ENCODE measurements around the gene RABEP2.
A peak's percentile ranks its signal among the peaks of the same experiment; 100 is the strongest.
"Not testable (repeated sequence)": the region's sequence is repeated elsewhere in the genome, so short reads cannot be mapped to it uniquely, and the experiment has no call there.

Gene RABEP2

GRCh38 chr16:28924762-28925385, at the start of gene RABEP2:
Gene RABEP2 (minus strand): TSS chr16:28925238. CDS start chr16:28925163, 75 bp downstream.
- no peak for TF ChIP-seq CTCF (IDR thresholded peaks at IDR 0.05; ENCODE audit: insufficient read depth, low read depth, low read length, missing control alignments)
- DNase-seq (ENCODE audit: low read depth): peak; percentile 96

GRCh38 chr16:28974437-28975157, 49.6 kb upstream of the RABEP2 start, which contains the start of gene SPNS1:
Gene SPNS1 (plus strand): TSS chr16:28974778. CDS start chr16:28975152, 374 bp downstream.
- TF ChIP-seq CTCF (IDR thresholded peaks at IDR 0.05; ENCODE audit: insufficient read depth, low read depth, low read length, missing control alignments): no peak
- DNase-seq (ENCODE audit: low read depth): peak; percentile 97
- peak within 1 kb of the TSS; percentile 71 for H3K4me3 ChIP-seq (ENCODE audit: low read depth, low read length)

More at GRCh38 chr16:28924762-28925385, at the start of gene RABEP2:
- H3K4me3 ChIP-seq (ENCODE audit: low read depth, low read length): peak within 1 kb of the TSS; percentile 85

- peak overlapping the region; percentile 71 for H3K4me3 ChIP-seq (ENCODE audit: low read depth, low read length)
- DNase-seq (ENCODE audit: low read depth): peak; percentile 39
- peak; percentile 42 for TF ChIP-seq CTCF (IDR thresholded peaks at IDR 0.05; ENCODE audit: insufficient read depth, low read depth, low read length, missing control alignments)
These were observed 49.0 kb upstream of the RABEP2 start for GRCh38 chr16:28974007-28974436.

- not testable (repeated sequence) for DNase-seq (ENCODE audit: low read depth); H3K4me3 ChIP-seq (ENCODE audit: low read depth, low read length)
These were observed 44.7 kb upstream of the RABEP2 start for GRCh38 chr16:28969696-28970095.

GRCh38 chr16:28967156-28967555, 42.1 kb upstream of the RABEP2 start:
- no peak overlapping the region for H3K4me3 ChIP-seq (ENCODE audit: low read depth, low read length)
- no peak for DNase-seq (ENCODE audit: low read depth)
- no peak for TF ChIP-seq CTCF (IDR thresholded peaks at IDR 0.05; ENCODE audit: insufficient read depth, low read depth, low read length, missing control alignments)

GRCh38 chr16:28964496-28964895, 39.5 kb upstream of the RABEP2 start:
- no peak for TF ChIP-seq CTCF (IDR thresholded peaks at IDR 0.05; ENCODE audit: insufficient read depth, low read depth, low read length, missing control alignments)
- DNase-seq (ENCODE audit: low read depth): no peak
- no peak overlapping the region for H3K4me3 ChIP-seq (ENCODE audit: low read depth, low read length)

- H3K4me3 ChIP-seq (ENCODE audit: low read depth, low read length): no peak overlapping the region
- no peak for TF ChIP-seq CTCF (IDR thresholded peaks at IDR 0.05; ENCODE audit: insufficient read depth, low read depth, low read length, missing control alignments)
- no peak for DNase-seq (ENCODE audit: low read depth)
These were observed 39.0 kb upstream of the RABEP2 start for GRCh38 chr16:28964072-28964471.
